ENCODE measurements around the gene DNASE1L2. TPM values are rescaled to one million over a fixed set of nuclear protein-coding genes. Genes with fewer than 3 reads are reported as not detected.

DNASE1L2 gene
- total RNA-seq, 1 experiment from 2014 or later: 0.27 TPM

DNA sequence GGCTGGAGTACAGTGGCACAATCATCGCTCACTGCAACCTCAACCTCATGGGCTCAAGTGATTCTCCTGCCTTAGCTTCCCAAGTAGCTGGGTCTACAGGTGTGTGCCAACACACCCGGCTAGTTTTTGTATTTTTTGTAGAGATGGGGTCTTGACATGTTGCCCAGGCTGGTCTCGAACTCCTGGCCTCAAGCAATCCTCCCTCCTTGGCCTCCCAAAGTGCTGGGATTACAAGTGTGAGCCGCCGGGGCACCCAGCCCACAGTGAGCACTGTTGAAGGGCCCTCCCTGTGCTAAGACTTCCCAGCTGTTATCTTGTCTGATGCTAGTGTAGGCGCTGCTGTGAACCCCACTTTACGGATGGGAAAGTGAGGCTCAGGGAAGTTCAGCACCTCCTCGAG, 47.8 kb upstream of the DNASE1L2 start:
- Histone ChIP-seq H3K27me3 (replicated peaks; ENCODE audit: control insufficient read depth, insufficient read depth, low read length) (no peaks in the 10 kb centered on the region), H3K9me3 (no peaks in the 10 kb centered on the region), H3K36me3 (ENCODE audit: control insufficient read depth, insufficient read depth, low read length) (no peaks in the 10 kb centered on the region; the same call in 1 of the 2 replicates), H3K4me1 (no peaks in the 10 kb centered on the region), H3K4me3 (ENCODE audit: low read depth, low read length) (no peak overlapping the region)
- no peaks in the 10 kb centered on the region for H3K27me3 Mint-ChIP-seq (ENCODE audit: insufficient read depth, unreplicated experiment)
- TF ChIP-seq, protein P1, sequence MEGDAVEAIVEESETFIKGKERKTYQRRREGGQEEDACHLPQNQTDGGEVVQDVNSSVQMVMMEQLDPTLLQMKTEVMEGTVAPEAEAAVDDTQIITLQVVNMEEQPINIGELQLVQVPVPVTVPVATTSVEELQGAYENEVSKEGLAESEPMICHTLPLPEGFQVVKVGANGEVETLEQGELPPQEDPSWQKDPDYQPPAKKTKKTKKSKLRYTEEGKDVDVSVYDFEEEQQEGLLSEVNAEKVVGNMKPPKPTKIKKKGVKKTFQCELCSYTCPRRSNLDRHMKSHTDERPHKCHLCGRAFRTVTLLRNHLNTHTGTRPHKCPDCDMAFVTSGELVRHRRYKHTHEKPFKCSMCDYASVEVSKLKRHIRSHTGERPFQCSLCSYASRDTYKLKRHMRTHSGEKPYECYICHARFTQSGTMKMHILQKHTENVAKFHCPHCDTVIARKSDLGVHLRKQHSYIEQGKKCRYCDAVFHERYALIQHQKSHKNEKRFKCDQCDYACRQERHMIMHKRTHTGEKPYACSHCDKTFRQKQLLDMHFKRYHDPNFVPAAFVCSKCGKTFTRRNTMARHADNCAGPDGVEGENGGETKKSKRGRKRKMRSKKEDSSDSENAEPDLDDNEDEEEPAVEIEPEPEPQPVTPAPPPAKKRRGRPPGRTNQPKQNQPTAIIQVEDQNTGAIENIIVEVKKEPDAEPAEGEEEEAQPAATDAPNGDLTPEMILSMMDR (IDR thresholded peaks at IDR 0.05; ENCODE audit: insufficient read depth in 1 of 2, low read depth in 1 of 2, low read length in 1 of 2, severe bottlenecking in 1 of 2, unreplicated experiment in 1 of 2): no peak
- POLR2A ChIA-PET: no interaction called here
- no peak overlapping the region for H3K27ac Mint-ChIP-seq (ENCODE audit: unreplicated experiment)
- H3K4me3 Mint-ChIP-seq (ENCODE audit: unreplicated experiment): no peak overlapping the region
- no peaks in the 10 kb centered on the region for H3K4me1 Mint-ChIP-seq (ENCODE audit: low read depth, unreplicated experiment)
- no peaks in the 10 kb centered on the region for H3K9me3 Mint-ChIP-seq (ENCODE audit: unreplicated experiment)
- DNase-seq: no peak
- intact Hi-C loops (cut with micrococcal nuclease; ENCODE audit: unreplicated experiment): no loop called here
- H3K36me3 Mint-ChIP-seq (ENCODE audit: insufficient read depth, unreplicated experiment): no peaks in the 10 kb centered on the region
- BruUV-seq (replicated peaks): no TSS peak
- CTCF ChIA-PET: no interaction called here

DNA sequence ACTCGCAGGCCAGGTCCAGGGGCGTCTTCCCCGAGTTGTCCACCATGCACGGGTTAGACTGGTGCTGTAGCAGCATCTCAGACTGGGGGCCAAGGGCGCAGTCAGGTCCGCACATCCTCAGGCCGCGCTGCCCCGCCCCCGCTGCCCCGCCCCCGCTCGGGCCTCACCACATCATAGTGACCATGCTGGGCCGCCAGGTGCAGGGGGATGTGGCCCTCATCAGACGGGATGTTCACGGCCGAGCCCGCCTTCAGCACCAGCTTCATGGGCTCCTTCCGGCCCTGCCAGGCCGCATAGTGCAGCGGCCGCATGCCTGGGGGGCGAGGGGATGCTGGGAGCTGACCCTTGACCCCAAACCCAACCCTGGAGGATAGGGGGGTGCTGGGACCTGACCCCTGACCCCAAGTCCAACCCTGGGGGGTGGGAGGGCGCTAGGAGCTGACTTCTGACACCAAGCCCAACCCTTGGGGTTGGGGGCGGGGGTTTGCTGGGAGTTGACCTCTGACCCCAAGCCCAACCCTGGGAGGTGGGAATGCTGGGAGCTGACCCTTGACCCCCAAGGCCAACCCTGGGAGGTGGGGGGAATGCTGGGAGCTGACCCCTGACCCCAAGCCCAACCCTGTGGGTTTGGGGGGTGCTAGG, 46.9 kb upstream of the DNASE1L2 start:
- Mint-ChIP-seq H3K27ac (ENCODE audit: unreplicated experiment) (no peak overlapping the region), H3K4me3 (ENCODE audit: unreplicated experiment) (no peak overlapping the region), H3K27me3 (ENCODE audit: insufficient read depth, unreplicated experiment) (no peaks in the 10 kb centered on the region), H3K9me3 (ENCODE audit: unreplicated experiment) (no peaks in the 10 kb centered on the region), H3K4me1 (ENCODE audit: low read depth, unreplicated experiment) (no peaks in the 10 kb centered on the region), H3K36me3 (ENCODE audit: insufficient read depth, unreplicated experiment) (no peaks in the 10 kb centered on the region)
- Histone ChIP-seq H3K4me1 (no peaks in the 10 kb centered on the region), H3K36me3 (ENCODE audit: control insufficient read depth, insufficient read depth, low read length) (no peaks in the 10 kb centered on the region; the same call in 1 of the 2 replicates), H3K27me3 (replicated peaks; ENCODE audit: control insufficient read depth, insufficient read depth, low read length) (no peaks in the 10 kb centered on the region), H3K9me3 (no peaks in the 10 kb centered on the region), H3K4me3 (ENCODE audit: low read depth, low read length) (no peak overlapping the region)
- BruUV-seq (replicated peaks): no TSS peak
- TF ChIP-seq, protein P1 (IDR thresholded peaks at IDR 0.05; ENCODE audit: insufficient read depth in 1 of 2, low read depth in 1 of 2, low read length in 1 of 2, severe bottlenecking in 1 of 2, unreplicated experiment in 1 of 2): no peak
- intact Hi-C loops (cut with micrococcal nuclease; ENCODE audit: unreplicated experiment): no loop called here
- CTCF ChIA-PET: no interaction called here
- no peak for DNase-seq
- POLR2A ChIA-PET: interaction anchor here (0.5 to 0.6 kb wide), 2 partner anchors 62 to 100 kb away, joined by 3 to 6 read pairs; partner anchors contain the start of gene ECI1

DNA sequence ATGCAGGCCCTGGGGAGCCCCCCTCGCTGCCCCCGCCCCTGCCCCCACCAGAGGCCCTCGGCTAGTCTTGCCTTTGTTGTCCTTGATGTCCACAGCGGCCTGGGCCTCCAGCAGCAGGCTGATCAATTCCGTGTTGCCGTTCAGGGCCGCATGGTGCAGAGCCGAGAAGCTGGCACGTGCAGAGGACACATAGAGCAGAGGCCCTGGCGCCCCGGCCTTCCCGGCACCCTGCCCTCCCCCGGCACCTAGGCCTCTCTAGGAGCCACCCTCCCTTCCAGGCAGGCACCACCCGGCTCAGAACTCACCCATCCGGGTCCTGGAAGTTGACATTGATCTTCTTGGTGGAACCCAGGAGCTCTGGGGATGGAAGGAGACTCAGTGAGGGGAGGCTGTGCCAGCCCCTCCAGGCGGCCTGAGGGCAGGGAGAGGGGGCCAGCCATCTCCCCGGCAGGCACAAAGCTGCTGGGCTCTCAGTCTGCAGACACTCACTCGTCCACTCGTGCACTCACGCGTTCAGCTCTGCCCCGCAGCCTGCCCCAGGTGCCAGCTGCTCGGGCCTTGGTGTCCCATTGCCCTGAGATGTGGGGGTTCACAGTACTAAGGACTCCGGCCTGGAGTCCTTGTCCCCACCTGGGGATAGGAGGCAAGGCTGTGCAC, 46.1 kb upstream of the DNASE1L2 start:
- POLR2A ChIA-PET: interaction anchor here (0.5 kb wide), 1 partner anchor 99 kb away, joined by 6 read pairs; no protein-coding TSS in a partner anchor
- DNase-seq: no peak
- Histone ChIP-seq H3K9me3 (no peaks in the 10 kb centered on the region), H3K4me1 (peaks cover 3% of the 10 kb centered on the region), H3K27me3 (replicated peaks; ENCODE audit: control insufficient read depth, insufficient read depth, low read length) (no peaks in the 10 kb centered on the region), H3K4me3 (ENCODE audit: low read depth, low read length) (no peak overlapping the region), H3K36me3 (ENCODE audit: control insufficient read depth, insufficient read depth, low read length) (no peaks in the 10 kb centered on the region; the same call in 1 of the 2 replicates)
- TF ChIP-seq, protein P1 (IDR thresholded peaks at IDR 0.05; ENCODE audit: insufficient read depth in 1 of 2, low read depth in 1 of 2, low read length in 1 of 2, severe bottlenecking in 1 of 2, unreplicated experiment in 1 of 2): no peak
- no peaks in the 10 kb centered on the region for H3K9me3 Mint-ChIP-seq (ENCODE audit: unreplicated experiment)
- no peaks in the 10 kb centered on the region for H3K36me3 Mint-ChIP-seq (ENCODE audit: insufficient read depth, unreplicated experiment)
- no peaks in the 10 kb centered on the region for H3K27me3 Mint-ChIP-seq (ENCODE audit: insufficient read depth, unreplicated experiment)
- intact Hi-C loops (cut with micrococcal nuclease; ENCODE audit: unreplicated experiment): no loop called here
- no peaks in the 10 kb centered on the region for H3K4me1 Mint-ChIP-seq (ENCODE audit: low read depth, unreplicated experiment)
- CTCF ChIA-PET: interaction anchor here (0.5 kb wide), 1 partner anchor 362 kb away, joined by 10 read pairs; no protein-coding TSS in a partner anchor
- no peak overlapping the region for H3K27ac Mint-ChIP-seq (ENCODE audit: unreplicated experiment)
- BruUV-seq (replicated peaks): no TSS peak
- no peak overlapping the region for H3K4me3 Mint-ChIP-seq (ENCODE audit: unreplicated experiment)
